Erythroblast (primary cell): ENCODE measurements around the gene JOSD2.

ENCODE experiments used
- GATA1 ChIP-seq: IDR thresholded peaks from 2 replicates; pipeline ENCODE4 v1.6.1; 2011; ENCODE audit warnings: low read depth, mild to moderate bottlenecking, control low read depth, low read length, moderate library complexity
- POLR2A ChIP-seq: IDR thresholded peaks from 2 replicates; pipeline ENCODE4 v1.6.1; 2011; ENCODE audit warnings: mild to moderate bottlenecking, low read length

GRCh38 chr19:50475101-50475568 is 35.9 kb downstream of the JOSD2 start:
- TF ChIP-seq POLR2A (no peak), GATA1 (no peak)
